Measurements from ENCODE around the gene TAS2R42.

Gene TAS2R42

DNA sequence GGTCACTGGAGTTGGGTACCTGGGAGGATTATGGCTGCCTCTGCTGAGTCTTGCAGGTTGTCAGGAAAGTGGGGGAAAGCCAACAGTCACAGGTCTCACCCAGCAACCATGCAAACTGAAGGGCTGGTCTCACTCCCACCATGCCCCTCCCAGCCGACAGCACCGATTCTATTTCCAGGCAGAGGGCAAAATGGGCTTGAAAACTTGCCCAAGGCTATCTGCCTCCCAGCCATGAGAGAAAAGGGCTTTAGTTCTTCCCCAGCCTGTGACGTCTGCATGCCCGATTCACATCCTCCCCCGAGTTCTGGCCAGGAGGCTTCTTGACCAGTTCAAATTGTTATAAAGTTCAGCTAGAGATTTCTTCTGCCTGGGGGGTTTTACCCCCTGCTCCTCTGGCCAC is 42.4 kb downstream of the TAS2R42 start:
- Histone ChIP-seq H3K9me3 (replicated peaks; ENCODE audit: low read length) (no peaks in the 10 kb centered on the region), H3K9ac (ENCODE audit: low read depth, low read length) (no peak overlapping the region), H3K4me2 (ENCODE audit: low read length) (no peak overlapping the region), H3K27me3 (ENCODE audit: control insufficient read depth, insufficient read depth, low read length) (no peaks in the 10 kb centered on the region), H3K4me3 (ENCODE audit: low read length) (no peak overlapping the region), H3K36me3 (ENCODE audit: insufficient read depth, low read length) (no peaks in the 10 kb centered on the region), H3K4me1 (ENCODE audit: control insufficient read depth, insufficient read depth, low read length) (no peaks in the 10 kb centered on the region)

DNA sequence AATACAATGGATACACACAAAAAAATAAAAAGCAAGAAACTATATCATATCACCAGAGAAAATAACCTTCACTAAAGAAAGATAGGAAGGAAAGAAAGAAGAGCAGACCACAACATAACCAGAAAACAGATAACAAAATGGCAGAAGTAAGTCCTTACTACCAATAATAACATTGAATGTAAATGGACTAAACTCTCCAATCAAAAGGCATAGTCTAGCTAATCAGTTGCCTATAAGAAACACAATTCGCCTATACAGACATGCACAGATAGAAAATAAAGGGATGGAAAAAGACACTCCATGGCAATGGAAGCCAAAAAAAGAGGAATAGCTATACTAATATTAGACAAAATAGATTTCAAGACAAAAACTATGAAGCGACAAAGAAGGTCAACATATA is 43.4 kb downstream of the TAS2R42 start:
- Histone ChIP-seq H3K4me2 (ENCODE audit: low read length) (no peak overlapping the region), H3K9me3 (replicated peaks; ENCODE audit: low read length) (no peaks in the 10 kb centered on the region), H3K9ac (ENCODE audit: low read depth, low read length) (no peak overlapping the region), H3K4me3 (ENCODE audit: low read length) (no peak overlapping the region), H3K4me1 (ENCODE audit: control insufficient read depth, insufficient read depth, low read length) (no peaks in the 10 kb centered on the region), H3K27me3 (ENCODE audit: control insufficient read depth, insufficient read depth, low read length) (no peaks in the 10 kb centered on the region), H3K36me3 (ENCODE audit: insufficient read depth, low read length) (no peaks in the 10 kb centered on the region)

DNA sequence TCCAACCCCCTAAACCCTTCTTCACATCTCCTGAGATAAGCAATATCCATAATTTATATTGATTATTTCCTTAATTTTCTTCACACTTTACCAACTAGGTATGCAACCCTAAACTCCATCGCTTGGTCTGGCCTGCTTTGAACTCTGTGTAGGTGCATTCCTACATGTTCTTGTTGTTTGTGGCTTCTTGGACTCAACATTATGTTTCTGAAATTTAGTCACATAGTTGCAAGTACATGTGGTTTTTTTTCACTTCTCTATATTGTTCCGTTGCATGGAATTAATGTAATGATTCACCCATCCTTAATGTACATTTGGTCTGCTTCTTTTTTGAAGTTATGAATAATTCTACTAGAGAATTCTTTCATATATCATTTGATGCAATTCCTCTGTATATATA is 50.7 kb downstream of the TAS2R42 start:
- H3K4me1 ChIP-seq (ENCODE audit: control insufficient read depth, insufficient read depth, low read length) = no peaks in the 10 kb centered on the region
- H3K4me3 ChIP-seq (ENCODE audit: low read length) = no peak overlapping the region
- H3K9me3 ChIP-seq (replicated peaks; ENCODE audit: low read length) = no peaks in the 10 kb centered on the region
- no peaks in the 10 kb centered on the region for H3K27me3 ChIP-seq (ENCODE audit: control insufficient read depth, insufficient read depth, low read length)
- no peaks in the 10 kb centered on the region for H3K36me3 ChIP-seq (ENCODE audit: insufficient read depth, low read length)
- no peak overlapping the region for H3K4me2 ChIP-seq (ENCODE audit: low read length)
- no peak overlapping the region for H3K9ac ChIP-seq (ENCODE audit: low read depth, low read length)
